ENCODE results near the gene NOS1.

NOS1 gene

GRCh38 chr12:117329756-117330155 is 31.7 kb downstream of the NOS1 start:
- DNase-seq = no peak

GRCh38 chr12:117328556-117329100 is 32.8 kb downstream of the NOS1 start:
- DNase-seq = no peak

GRCh38 chr12:117322428-117322827 is 39.0 kb downstream of the NOS1 start:
- no peak for DNase-seq

- no peak for DNase-seq
Measured at GRCh38 chr12:117321572-117321971, 39.9 kb downstream of the NOS1 start.

GRCh38 chr12:117318591-117318990 is 42.8 kb downstream of the NOS1 start:
- DNase-seq = no peak

GRCh38 chr12:117316336-117316735 is 45.1 kb downstream of the NOS1 start:
- DNase-seq = no peak

GRCh38 chr12:117313926-117314325 is 47.5 kb downstream of the NOS1 start:
- DNase-seq = no peak

- DNase-seq = no peak
Measured at GRCh38 chr12:117312770-117313169, 48.7 kb downstream of the NOS1 start.

GRCh38 chr12:117309276-117309925 is 52.0 kb downstream of the NOS1 start:
- no peak for DNase-seq

GRCh38 chr12:117300174-117300573 is 61.3 kb downstream of the NOS1 start:
- DNase-seq = no peak

- DNase-seq = no peak
Measured at GRCh38 chr12:117298648-117299225, 62.7 kb downstream of the NOS1 start.

- DNase-seq = no peak
Measured at GRCh38 chr12:117298191-117298590, 63.2 kb downstream of the NOS1 start.

- no peak for DNase-seq
Measured at GRCh38 chr12:117294189-117294603, 67.2 kb downstream of the NOS1 start.

- no peak for DNase-seq
Measured at GRCh38 chr12:117293510-117293909, 67.9 kb downstream of the NOS1 start.

- DNase-seq = no peak
Measured at GRCh38 chr12:117292688-117293087, 68.7 kb downstream of the NOS1 start.

GRCh38 chr12:117284140-117284539 is 77.3 kb downstream of the NOS1 start:
- no peak for DNase-seq

GRCh38 chr12:117282490-117282889 is 78.9 kb downstream of the NOS1 start:
- no peak for DNase-seq

- DNase-seq = no peak
Measured at GRCh38 chr12:117280019-117280680, 81.3 kb downstream of the NOS1 start.

GRCh38 chr12:117279606-117280005 is 81.8 kb downstream of the NOS1 start:
- no peak for DNase-seq

GRCh38 chr12:117277875-117278274 is 83.6 kb downstream of the NOS1 start:
- DNase-seq = no peak

GRCh38 chr12:117273091-117273490 is 88.3 kb downstream of the NOS1 start:
- DNase-seq = no peak

GRCh38 chr12:117272690-117273089 is 88.7 kb downstream of the NOS1 start:
- no peak for DNase-seq

- no peak for DNase-seq
Measured at GRCh38 chr12:117262749-117263148, 98.7 kb downstream of the NOS1 start.

- no peak for DNase-seq
Measured at GRCh38 chr12:117261247-117261646, 100.2 kb downstream of the NOS1 start.
